Small intestine (tissue), 7 donors: Measurements from ENCODE around the gene AFTPH. TPM values are rescaled to one million over a fixed set of nuclear protein-coding genes. Genes with fewer than 3 reads are reported as not detected.
A peak's percentile ranks its signal among the peaks of the same experiment; 100 is the strongest.

Experiments
- DNase-seq, 2 donors: peaks; one replicate each; pipeline versions ENCODE4 v3.0.0 to v3.0.0-alpha.2; 2013
- FAIRE-seq: peaks from 2 replicates; lab custom pipeline; 2012; peaks lifted over from hg19 to GRCh38; lab: Jason Lieb, UNC
- H3K27ac ChIP-seq, 3 donors: one replicate each; pipeline ENCODE4 v1.5.1; 2013; ENCODE audit warnings: low read length in 2 of 3, mild to moderate bottlenecking in 2 of 3, control low read depth in 1 of 3, inconsistent platforms in 1 of 3, low read depth in 1 of 3, moderate library complexity in 1 of 3
- H3K27me3 ChIP-seq, 3 donors: one replicate each; pipeline ENCODE4 v1.6.1; 2013; ENCODE audit warnings: low read length in 3 of 3, inconsistent platforms in 1 of 3; ENCODE audit not compliant: control insufficient read depth in 3 of 3, insufficient read depth in 3 of 3
- H3K36me3 ChIP-seq, 3 donors: one replicate each; pipeline ENCODE4 v1.6.1; 2013; ENCODE audit warnings: low read length in 3 of 3, inconsistent platforms in 1 of 3, low read depth in 1 of 3, mild to moderate bottlenecking in 1 of 3, moderate library complexity in 1 of 3; ENCODE audit not compliant: control insufficient read depth in 3 of 3, insufficient read depth in 2 of 3
- H3K4me1 ChIP-seq, 3 donors: one replicate each; pipeline ENCODE4 v1.6.1; 2013; ENCODE audit warnings: low read length in 2 of 3, inconsistent platforms in 1 of 3, low read depth in 1 of 3, mild to moderate bottlenecking in 1 of 3, moderate library complexity in 1 of 3; ENCODE audit not compliant: control insufficient read depth in 3 of 3, insufficient read depth in 2 of 3
- H3K4me3 ChIP-seq, 3 donors: one replicate each; pipeline ENCODE4 v1.5.1; 2013; ENCODE audit warnings: low read length in 3 of 3, control low read depth in 1 of 3, inconsistent platforms in 1 of 3, low read depth in 1 of 3, mild to moderate bottlenecking in 1 of 3, moderate library complexity in 1 of 3
- H3K9me3 ChIP-seq, 2 donors: one replicate each; pipeline ENCODE4 v1.6.1; 2013; ENCODE audit warnings: low read depth in 1 of 2, low read length in 1 of 2; ENCODE audit not compliant: control insufficient read depth in 2 of 2, insufficient read depth in 1 of 2
- WGBS, 3 donors: extraction: QIAGEN DNeasy Blood & Tissue Kit; methylation state at CpG; one replicate each; pipeline ENCODE4 v1.1.7; 2013; 5-methylcytosine and 5-hydroxymethylcytosine counted together
- polyA plus RNA-seq, 4 donors: library from polyadenylated mRNA; stranded (reverse) in 3 of 4; unstranded in 1 of 4; fragments of 200-250 nt in 3 of 4; fragments of 120-200 nt in 1 of 4; gene quantifications; one replicate each; pipeline versions ENCODE4 v1.2.1 to v1.2.3, GENCODE V29; 2013
- donor health status: healthy with polysubstance abuse.
- donor health status: control.
- donor health status: control.
- donor health status: Bipolar disorder and iron deficiency.
- donor health status: healthy.

Gene AFTPH
- polyA plus RNA-seq, 4 donors = 27.2 to 51.0 (median 43.6) TPM

DNA sequence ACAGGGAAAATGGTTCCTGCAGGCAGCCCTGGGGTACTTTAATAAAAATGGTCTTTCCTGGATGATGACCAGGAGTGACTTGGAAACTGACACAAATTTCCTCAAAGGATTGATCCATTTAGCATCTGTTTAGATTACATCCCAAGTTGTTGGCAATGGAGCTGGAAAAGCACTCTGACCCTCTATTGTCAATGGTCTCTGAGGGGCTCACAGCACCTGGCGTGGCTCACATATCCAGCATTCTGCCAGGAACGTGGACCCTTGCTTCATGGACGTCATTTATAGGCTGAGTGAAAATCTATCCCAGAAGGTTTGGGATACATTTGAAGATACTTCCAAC lies 85.8 kb downstream of the AFTPH start:
- H3K9me3 ChIP-seq = no peaks in the 10 kb centered on the region
- DNase-seq (no peak), FAIRE-seq (no peak)
- H3K27me3 ChIP-seq = no peaks in the 10 kb centered on the region
- peaks cover 5 to 40% (median 7%) of the 10 kb centered on the region in 3 donors for H3K4me1 ChIP-seq
- 82 to 90% (median 89%) methylated on average over 3 of the region's 3 CpGs for whole genome bisulfite sequencing, 3 donors
- peak overlapping the region in 2 of 3 donors; percentile 62 to 63 for H3K4me3 ChIP-seq
- H3K36me3 ChIP-seq = no peaks in the 10 kb centered on the region
- no peak overlapping the region for H3K27ac ChIP-seq

- no peak for DNase-seq
- WGBS, 3 donors = 93 to 97% (median 97%) methylated on average over 6 of the region's 6 CpGs
These were observed 86.3 kb downstream of the AFTPH start for GRCh38 chr2:64610316-64610855.

DNA sequence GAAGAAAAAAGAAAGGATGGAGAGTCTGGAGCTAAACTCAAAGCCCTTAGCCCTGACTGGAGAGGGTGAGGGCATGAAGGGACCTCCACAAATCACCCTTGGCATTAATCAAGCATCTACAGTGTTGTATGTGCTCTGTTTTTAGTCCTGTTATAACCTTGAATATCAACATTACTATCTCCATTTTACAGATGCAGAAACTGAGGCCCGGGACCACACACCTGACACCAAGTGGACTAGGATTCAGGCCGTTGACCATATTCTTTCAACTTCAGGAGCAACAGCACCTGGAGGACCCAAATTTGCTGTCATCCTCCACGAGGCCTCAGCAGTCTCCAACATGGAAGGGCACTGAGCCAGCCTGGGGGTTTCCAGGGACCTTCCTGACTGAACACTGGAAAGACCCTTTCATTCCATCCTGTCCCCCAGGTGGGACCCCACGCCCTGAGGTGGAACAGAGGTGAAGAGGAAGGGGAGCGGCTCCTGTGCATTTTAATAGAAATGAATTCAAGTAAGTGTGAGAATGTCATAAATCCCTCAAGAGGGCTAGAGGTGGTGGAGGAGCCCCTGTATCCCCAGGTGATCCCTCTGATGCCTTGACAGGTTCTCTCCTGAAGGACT lies 88.6 kb downstream of the AFTPH start:
- Histone ChIP-seq H3K4me1 (peaks cover 0 to 19% (median 0%) of the 10 kb centered on the region in 3 donors), H3K9me3 (no peaks in the 10 kb centered on the region), H3K4me3 (no peak overlapping the region), H3K27ac (no peak overlapping the region), H3K36me3 (no peaks in the 10 kb centered on the region), H3K27me3 (no peaks in the 10 kb centered on the region)
- 75 to 90% (median 87%) methylated on average over 5 of the region's 5 CpGs for WGBS, 3 donors
- DNase-seq (no peak), FAIRE-seq (no peak)

More at GRCh38 chr2:64610316-64610855, 86.3 kb downstream of the AFTPH start:
- Histone ChIP-seq H3K4me1 (peaks cover 2 to 36% (median 6%) of the 10 kb centered on the region in 3 donors), H3K27me3 (no peaks in the 10 kb centered on the region), H3K36me3 (no peaks in the 10 kb centered on the region), H3K9me3 (no peaks in the 10 kb centered on the region), H3K27ac (no peak overlapping the region), H3K4me3 (no peak overlapping the region)
- FAIRE-seq = no peak

DNA sequence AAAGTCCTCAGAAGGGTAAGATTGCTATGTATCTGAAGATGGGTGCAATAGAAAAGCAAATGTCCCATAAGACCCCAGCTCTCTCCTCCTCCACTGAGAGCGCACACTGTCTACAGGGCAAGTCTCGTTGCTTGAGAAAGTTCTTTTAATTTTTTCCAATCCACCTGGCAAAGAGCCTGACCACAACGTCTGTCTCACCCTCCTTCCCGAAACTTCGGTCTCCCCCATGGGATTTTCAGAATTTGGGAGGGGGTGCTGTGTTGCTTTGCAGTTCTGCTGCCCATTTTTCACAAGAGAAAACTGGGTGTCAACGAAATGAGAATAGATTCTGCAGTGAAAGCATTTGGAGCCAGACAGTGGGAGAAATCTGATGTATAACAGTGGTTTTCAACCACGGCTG lies 89.1 kb downstream of the AFTPH start:
- no peaks in the 10 kb centered on the region for H3K9me3 ChIP-seq
- H3K4me3 ChIP-seq = no peak overlapping the region
- H3K27ac ChIP-seq = no peak overlapping the region
- no peaks in the 10 kb centered on the region for H3K27me3 ChIP-seq
- FAIRE-seq = no peak
- 76 to 83% (median 78%) methylated on average over 7 of the region's 7 CpGs for WGBS, 3 donors
- H3K36me3 ChIP-seq = no peaks in the 10 kb centered on the region
- peaks cover 0 to 13% (median 0%) of the 10 kb centered on the region in 3 donors for H3K4me1 ChIP-seq
- no peak for DNase-seq

DNA sequence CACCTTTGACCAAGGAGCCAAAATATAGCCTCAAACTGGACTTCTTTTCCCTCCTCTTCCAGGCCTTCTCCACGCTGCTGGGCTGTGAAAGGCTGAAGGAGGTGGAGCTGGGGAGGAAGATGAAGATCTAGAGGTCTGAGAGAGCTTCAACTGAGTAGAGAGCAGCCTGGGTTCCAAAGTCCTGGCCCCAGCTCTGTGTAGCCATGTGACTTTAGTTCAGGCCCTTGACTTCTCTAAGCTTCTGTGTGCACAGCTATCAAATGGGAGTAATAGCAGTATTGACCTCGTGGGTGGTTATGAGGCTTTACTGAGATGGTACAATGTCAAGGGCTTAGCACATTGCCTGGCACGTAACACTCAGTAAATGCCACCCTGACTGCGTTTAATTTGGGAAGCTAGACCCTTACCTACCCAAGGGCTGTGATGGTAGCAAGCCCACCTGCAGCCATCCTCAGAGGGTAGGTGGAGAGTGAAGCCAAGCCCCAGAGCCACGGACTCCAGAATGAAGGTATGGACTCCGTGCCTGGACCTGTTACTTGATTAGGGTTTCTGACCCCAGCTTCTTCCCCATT lies 91.2 kb downstream of the AFTPH start:
- Histone ChIP-seq H3K4me3 (no peak overlapping the region), H3K4me1 (peaks cover 0 to 3% (median 0%) of the 10 kb centered on the region in 3 donors), H3K36me3 (no peaks in the 10 kb centered on the region), H3K27ac (no peak overlapping the region), H3K27me3 (no peaks in the 10 kb centered on the region), H3K9me3 (no peaks in the 10 kb centered on the region)
- 83 to 89% (median 87%) methylated on average over 6 of the region's 6 CpGs for WGBS, 3 donors
- DNase-seq (peak; percentile 37 to 61), FAIRE-seq (no peak)

DNA sequence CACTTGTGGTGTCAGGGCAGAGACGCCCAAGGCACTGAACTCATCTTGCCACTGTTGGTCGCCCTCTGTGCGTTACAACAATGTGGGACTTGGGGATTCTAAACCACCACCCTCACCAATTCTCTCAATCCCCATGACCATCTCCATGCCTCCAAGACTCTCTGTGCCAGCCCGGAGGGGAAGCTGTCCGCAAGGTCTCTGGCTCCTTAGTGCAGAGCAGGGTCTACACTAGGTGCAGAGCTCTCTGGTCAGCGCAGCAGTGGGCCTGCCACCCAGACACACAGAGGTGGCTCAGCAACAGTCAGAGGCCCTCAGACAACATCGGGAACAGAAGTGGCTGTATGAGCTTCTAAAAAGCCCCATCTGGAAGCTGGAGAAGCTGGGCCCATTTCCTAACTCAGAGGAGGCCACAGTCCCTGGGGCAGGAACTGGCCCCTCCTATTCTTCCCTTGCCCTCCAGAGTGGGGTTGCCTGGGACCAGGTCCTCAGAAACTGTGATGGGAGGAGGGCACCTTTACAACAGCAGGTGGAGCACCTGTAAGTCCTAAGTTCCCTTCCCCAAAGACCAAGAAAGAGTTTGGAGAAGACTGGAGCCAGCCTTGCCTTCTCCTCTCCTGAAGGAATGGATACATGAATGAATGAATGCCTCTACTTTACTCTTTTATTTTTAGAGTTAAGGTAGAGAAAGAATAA lies 91.9 kb downstream of the AFTPH start:
- Histone ChIP-seq H3K27me3 (no peaks in the 10 kb centered on the region), H3K4me1 (peaks cover 0 to 3% (median 0%) of the 10 kb centered on the region in 3 donors), H3K9me3 (no peaks in the 10 kb centered on the region), H3K4me3 (no peak overlapping the region), H3K27ac (no peak overlapping the region), H3K36me3 (no peaks in the 10 kb centered on the region)
- FAIRE-seq (no peak), DNase-seq (no peak)
- WGBS, 3 donors = 94 to 98% (median 97%) methylated on average over 7 of the region's 7 CpGs

- FAIRE-seq (no peak), DNase-seq (no peak)
- no peak overlapping the region for H3K27ac ChIP-seq
- no peak overlapping the region for H3K4me3 ChIP-seq
- H3K9me3 ChIP-seq = no peaks in the 10 kb centered on the region
- no peaks in the 10 kb centered on the region for H3K27me3 ChIP-seq
- peaks cover 0 to 3% (median 0%) of the 10 kb centered on the region in 3 donors for H3K4me1 ChIP-seq
- 56 to 76% (median 62%) methylated on average over 6 of the region's 6 CpGs for WGBS, 3 donors
- H3K36me3 ChIP-seq = no peaks in the 10 kb centered on the region
These were observed 93.6 kb downstream of the AFTPH start for GRCh38 chr2:64617631-64618151.

DNA sequence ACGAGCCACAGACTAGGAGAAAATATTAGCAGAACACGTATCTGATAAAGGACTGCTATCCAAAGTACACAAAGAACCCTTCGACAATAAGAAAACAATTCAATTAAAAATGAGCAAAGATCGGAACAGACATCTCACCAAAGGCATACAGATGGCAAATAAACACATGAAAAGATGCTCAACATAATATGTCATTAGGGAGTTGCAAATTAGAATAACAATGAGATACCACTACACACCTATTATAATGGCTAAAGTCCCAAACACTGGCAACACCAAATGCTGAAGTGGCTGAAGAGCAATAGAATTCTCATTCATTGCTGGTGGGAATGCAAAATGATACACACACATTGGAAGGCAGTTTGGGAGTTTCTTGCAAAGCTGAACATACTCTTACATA lies 96.5 kb downstream of the AFTPH start:
- Histone ChIP-seq H3K4me3 (no peak overlapping the region), H3K27me3 (no peaks in the 10 kb centered on the region), H3K4me1 (peaks cover 0 to 3% (median 0%) of the 10 kb centered on the region in 3 donors), H3K9me3 (no peaks in the 10 kb centered on the region), H3K27ac (no peak overlapping the region), H3K36me3 (no peaks in the 10 kb centered on the region)
- DNase-seq = no peak
- WGBS, 3 donors = 55 to 76% (median 63%) methylated on average over 4 of the region's 4 CpGs
- FAIRE-seq = no peak
